Activated naive CD8-positive, alpha-beta T cell (primary cell): Measurements from ENCODE around the gene ACBD3.

Experiments
- H3K27ac Mint-ChIP-seq: one replicate; pipeline ENCODE4 v1.8.0; 2021; ENCODE audit warnings: mixed read lengths
- H3K27me3 Mint-ChIP-seq: one replicate; pipeline ENCODE4 v1.8.0; 2021; ENCODE audit warnings: mixed read lengths
- H3K36me3 Mint-ChIP-seq: one replicate; pipeline ENCODE4 v1.8.0; 2021; ENCODE audit warnings: mixed read lengths
- H3K4me1 Mint-ChIP-seq: one replicate; pipeline ENCODE4 v1.8.0; 2021; ENCODE audit warnings: low read depth, mixed read lengths
- H3K4me3 Mint-ChIP-seq: one replicate; pipeline ENCODE4 v1.8.0; 2021; ENCODE audit warnings: mild to moderate bottlenecking, mixed read lengths
- H3K9me3 Mint-ChIP-seq: one replicate; pipeline ENCODE4 v1.8.0; 2021; ENCODE audit warnings: low read depth, mixed read lengths

ACBD3 gene

DNA sequence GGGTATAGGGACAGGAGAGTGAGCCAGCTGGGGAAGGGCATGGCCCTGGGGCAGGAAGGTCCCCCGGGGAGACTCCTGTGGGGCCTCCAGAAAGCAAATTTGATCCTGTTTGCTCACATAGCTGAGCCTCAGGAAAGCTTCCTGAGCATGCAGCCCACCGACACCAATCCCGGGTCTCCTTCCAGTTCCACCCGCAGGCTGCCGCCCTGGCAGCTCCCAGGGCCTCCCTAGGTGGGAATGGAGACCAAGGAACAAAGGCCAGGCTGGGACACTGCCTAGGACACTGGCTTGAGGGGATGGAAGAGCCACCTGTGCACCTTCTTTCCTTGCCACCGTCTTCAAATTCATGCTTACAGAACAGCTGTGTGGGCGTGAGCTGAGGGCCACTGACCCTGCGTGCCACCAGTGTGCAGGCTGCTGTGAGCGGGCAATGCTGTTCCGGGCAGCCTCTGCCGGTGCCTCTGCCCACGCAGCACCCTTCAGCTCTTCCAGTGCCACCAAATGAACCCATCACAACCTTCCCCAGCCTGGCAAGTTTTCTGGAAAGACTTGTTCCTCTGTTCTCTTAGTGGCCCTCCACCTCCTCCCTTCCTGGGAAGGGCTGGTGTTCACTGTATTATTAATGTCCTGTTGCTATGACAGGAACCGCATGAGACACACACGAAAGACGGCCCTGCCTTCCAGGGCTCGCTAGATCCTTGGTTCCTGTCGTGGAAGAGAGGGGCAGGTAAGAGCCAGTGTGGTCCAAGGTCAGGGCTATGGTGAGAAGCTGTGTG lies 53.6 kb downstream of the ACBD3 start:
- Mint-ChIP-seq H3K36me3 (no peaks in the 10 kb centered on the region), H3K9me3 (no peaks in the 10 kb centered on the region), H3K4me3 (no peak overlapping the region), H3K27ac (no peak overlapping the region), H3K27me3 (no peaks in the 10 kb centered on the region), H3K4me1 (no peaks in the 10 kb centered on the region)

DNA sequence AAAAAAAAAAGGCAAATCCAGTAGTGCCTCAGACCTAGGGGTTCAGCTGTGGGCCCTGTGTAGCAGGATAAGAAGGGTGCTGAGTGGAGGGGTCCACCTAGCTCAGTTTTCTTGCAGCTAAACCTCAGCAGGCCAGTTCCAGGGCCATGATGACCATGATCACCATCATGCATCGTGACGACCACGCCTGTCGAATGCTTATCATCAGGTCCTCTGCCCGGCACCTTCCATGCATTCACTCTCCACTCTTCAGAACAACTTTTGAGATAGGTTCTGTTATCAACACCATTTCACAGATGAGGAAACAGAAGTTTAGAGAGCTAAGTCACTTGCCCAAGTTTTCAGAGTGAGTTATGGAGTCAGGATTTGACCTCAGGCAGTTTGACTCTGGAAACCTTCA lies 54.9 kb downstream of the ACBD3 start:
- Mint-ChIP-seq H3K27ac (no peak overlapping the region), H3K36me3 (no peaks in the 10 kb centered on the region), H3K4me1 (no peaks in the 10 kb centered on the region), H3K27me3 (no peaks in the 10 kb centered on the region), H3K9me3 (no peaks in the 10 kb centered on the region), H3K4me3 (no peak overlapping the region)

- H3K27ac Mint-ChIP-seq, result no peak overlapping the region
- H3K4me3 Mint-ChIP-seq, result no peak overlapping the region
- H3K9me3 Mint-ChIP-seq, result no peaks in the 10 kb centered on the region
- peaks cover 3% of the 10 kb centered on the region for H3K27me3 Mint-ChIP-seq
- no peaks in the 10 kb centered on the region for H3K36me3 Mint-ChIP-seq
- H3K4me1 Mint-ChIP-seq, result peaks cover 7% of the 10 kb centered on the region
Observed at GRCh38 chr1:226129230-226129629, 57.3 kb downstream of the ACBD3 start.

DNA sequence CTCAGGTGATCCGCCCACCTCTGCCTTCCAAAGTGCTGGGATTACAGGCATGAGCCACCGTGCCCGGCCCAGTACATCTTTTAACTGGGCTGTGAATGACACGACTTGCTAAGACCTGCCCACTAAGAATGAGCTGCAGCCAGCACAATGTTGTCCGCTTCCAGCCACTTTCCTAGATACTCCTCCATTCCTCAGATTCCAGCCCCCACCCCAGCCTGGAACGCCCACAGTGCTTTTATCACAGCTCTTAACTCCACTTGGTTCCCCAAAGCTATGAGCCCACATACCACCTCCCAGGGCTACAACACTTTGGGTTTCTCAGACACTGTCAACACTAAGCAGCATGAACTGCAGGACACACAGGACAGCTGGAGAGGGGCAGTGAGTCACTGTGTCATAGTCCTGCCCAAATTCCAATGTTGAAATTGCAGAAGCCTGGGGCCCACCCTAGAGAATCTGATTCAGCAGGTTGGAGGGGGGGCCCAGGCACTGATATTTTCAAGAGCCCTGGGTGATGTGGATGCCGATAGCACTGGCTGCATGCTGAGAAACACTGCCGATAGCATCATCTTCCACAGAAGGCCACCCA lies 58.0 kb downstream of the ACBD3 start:
- Mint-ChIP-seq H3K4me1 (peaks cover 9% of the 10 kb centered on the region), H3K4me3 (no peak overlapping the region), H3K36me3 (no peaks in the 10 kb centered on the region), H3K27ac (no peak overlapping the region), H3K27me3 (peaks cover 3% of the 10 kb centered on the region), H3K9me3 (no peaks in the 10 kb centered on the region)

- Mint-ChIP-seq H3K4me1 (peaks cover 16% of the 10 kb centered on the region), H3K27ac (no peak overlapping the region), H3K9me3 (no peaks in the 10 kb centered on the region), H3K27me3 (peaks cover 3% of the 10 kb centered on the region), H3K36me3 (no peaks in the 10 kb centered on the region), H3K4me3 (no peak overlapping the region)
Observed at GRCh38 chr1:226126824-226127569, 59.5 kb downstream of the ACBD3 start.

- H3K27ac Mint-ChIP-seq, result no peak overlapping the region
Observed at GRCh38 chr1:226125831-226126230, 60.7 kb downstream of the ACBD3 start.

DNA sequence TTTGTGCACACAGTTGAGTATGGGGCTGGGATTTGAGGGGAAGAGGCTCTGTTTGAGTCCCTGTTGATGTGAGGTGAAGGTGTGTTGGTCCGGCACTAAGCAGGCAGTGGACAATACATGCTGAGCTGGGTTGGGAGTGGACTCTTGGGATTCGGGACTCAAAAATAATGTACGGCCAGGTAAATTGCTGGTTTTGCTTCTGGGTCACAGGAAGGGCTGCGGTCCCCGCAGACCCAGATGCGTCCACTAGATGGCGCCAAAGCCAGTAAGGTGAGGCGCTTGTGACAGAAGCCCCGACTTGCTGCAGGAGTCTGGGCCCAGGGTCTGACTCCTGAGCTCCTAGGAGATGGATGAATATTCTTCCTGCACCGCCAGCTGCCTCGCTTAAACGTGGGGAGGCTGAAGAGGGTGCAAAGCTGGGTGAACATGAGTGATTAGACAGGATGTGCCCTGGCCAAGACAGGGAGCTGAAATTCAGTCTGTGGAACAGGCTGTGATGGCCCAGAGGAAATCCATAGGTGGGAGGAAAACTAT lies 61.4 kb downstream of the ACBD3 start:
- Mint-ChIP-seq H3K4me1 (peaks cover 22% of the 10 kb centered on the region), H3K4me3 (no peak overlapping the region), H3K36me3 (no peaks in the 10 kb centered on the region), H3K27me3 (peaks cover 3% of the 10 kb centered on the region), H3K27ac (peak overlapping the region; percentile 70), H3K9me3 (no peaks in the 10 kb centered on the region)

More at GRCh38 chr1:226125831-226126230, 60.7 kb downstream of the ACBD3 start:
- H3K4me1 Mint-ChIP-seq, result peaks cover 20% of the 10 kb centered on the region
- H3K36me3 Mint-ChIP-seq, result no peaks in the 10 kb centered on the region
- H3K27me3 Mint-ChIP-seq, result peaks cover 3% of the 10 kb centered on the region
- H3K9me3 Mint-ChIP-seq, result no peaks in the 10 kb centered on the region
- no peak overlapping the region for H3K4me3 Mint-ChIP-seq

- Mint-ChIP-seq H3K9me3 (no peaks in the 10 kb centered on the region), H3K4me1 (peaks cover 22% of the 10 kb centered on the region), H3K27me3 (peaks cover 3% of the 10 kb centered on the region), H3K27ac (peak overlapping the region; percentile 97), H3K4me3 (peak overlapping the region; percentile 52), H3K36me3 (no peaks in the 10 kb centered on the region)
Observed at GRCh38 chr1:226123591-226124471, 62.7 kb downstream of the ACBD3 start.

GRCh38 chr1:226123212-226123560 lies 63.4 kb downstream of the ACBD3 start:
- Mint-ChIP-seq H3K4me1 (peaks cover 22% of the 10 kb centered on the region), H3K27me3 (peaks cover 3% of the 10 kb centered on the region), H3K36me3 (no peaks in the 10 kb centered on the region), H3K27ac (peak overlapping the region; percentile 97), H3K9me3 (no peaks in the 10 kb centered on the region), H3K4me3 (peak overlapping the region; percentile 89)

- peaks cover 22% of the 10 kb centered on the region for H3K4me1 Mint-ChIP-seq
- H3K9me3 Mint-ChIP-seq, result no peaks in the 10 kb centered on the region
- H3K27ac Mint-ChIP-seq, result peak overlapping the region; percentile 66
Observed at GRCh38 chr1:226121587-226122400, 64.7 kb downstream of the ACBD3 start.

GRCh38 chr1:226121049-226121586 lies 65.4 kb downstream of the ACBD3 start:
- Mint-ChIP-seq H3K27me3 (peaks cover 3% of the 10 kb centered on the region), H3K9me3 (no peaks in the 10 kb centered on the region), H3K4me1 (peaks cover 22% of the 10 kb centered on the region), H3K27ac (peak overlapping the region; percentile 79), H3K36me3 (no peaks in the 10 kb centered on the region), H3K4me3 (peak overlapping the region; percentile 81)

More at GRCh38 chr1:226121587-226122400, 64.7 kb downstream of the ACBD3 start:
- H3K4me3 Mint-ChIP-seq, result peak overlapping the region; percentile 62
- peaks cover 3% of the 10 kb centered on the region for H3K27me3 Mint-ChIP-seq
- no peaks in the 10 kb centered on the region for H3K36me3 Mint-ChIP-seq

DNA sequence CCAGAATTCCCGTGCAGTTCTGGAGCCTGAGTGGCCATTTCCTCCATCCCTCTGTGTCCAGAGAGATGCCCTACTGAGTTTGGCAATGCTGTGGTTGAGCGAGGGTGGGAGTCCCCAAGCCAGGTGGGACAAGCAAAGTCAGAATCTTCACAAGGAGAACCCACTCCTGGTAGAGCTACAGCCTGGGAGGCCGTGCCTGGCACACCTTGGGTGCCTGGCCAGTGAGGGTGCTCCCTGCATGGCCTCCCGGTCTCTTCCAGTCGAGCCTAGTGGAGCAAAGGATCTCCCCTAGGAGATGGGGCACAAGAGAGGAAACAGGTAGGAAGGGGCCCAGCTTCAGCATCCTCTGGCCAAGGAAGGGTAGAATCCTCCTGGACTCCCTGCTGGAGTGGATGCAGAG lies 66.1 kb downstream of the ACBD3 start:
- Mint-ChIP-seq H3K36me3 (no peaks in the 10 kb centered on the region), H3K27ac (no peak overlapping the region), H3K4me3 (peak overlapping the region; percentile 81), H3K27me3 (peaks cover 2% of the 10 kb centered on the region), H3K9me3 (no peaks in the 10 kb centered on the region), H3K4me1 (peaks cover 21% of the 10 kb centered on the region)

DNA sequence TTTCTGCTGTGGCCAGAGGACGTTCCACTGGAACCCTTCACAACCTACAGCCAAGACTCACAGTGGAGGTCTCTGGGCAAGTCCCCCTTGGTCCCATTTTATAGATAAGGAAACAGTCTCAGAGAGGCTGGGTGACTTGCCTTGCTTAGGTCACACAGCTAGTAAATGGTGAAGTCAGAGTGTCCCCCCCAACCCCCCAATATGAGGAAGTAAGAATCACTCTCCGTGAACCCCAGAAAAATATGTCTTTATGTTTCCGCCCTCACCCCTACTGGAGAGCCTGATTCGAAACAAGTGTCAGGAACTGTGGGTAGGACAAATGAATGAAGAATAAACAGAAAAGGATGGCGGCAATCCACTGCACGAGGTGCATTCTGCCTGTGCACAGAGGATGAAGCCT lies 67.4 kb downstream of the ACBD3 start:
- Mint-ChIP-seq H3K27me3 (no peaks in the 10 kb centered on the region), H3K4me3 (no peak overlapping the region), H3K4me1 (peaks cover 15% of the 10 kb centered on the region), H3K27ac (no peak overlapping the region), H3K9me3 (no peaks in the 10 kb centered on the region), H3K36me3 (no peaks in the 10 kb centered on the region)
